Upper lobe of left lung (tissue), 4 donors: ENCODE measurements around the gene MYO1G.

Experiments
- POLR2A ChIP-seq, 4 donors: fragments of 450-650 bp; IDR thresholded peaks; one replicate each; pipeline ENCODE4 v1.5.1; 2016 to 2017; ENCODE audit warnings: antibody characterized with exemption in 4 of 4, mild to moderate bottlenecking in 2 of 4
- POLR2AphosphoS5 ChIP-seq, 2 donors: sonication (generic); formaldehyde crosslinking; IDR thresholded peaks; one replicate each; pipeline ENCODE4 v1.5.1; 2017; ENCODE audit warnings: antibody characterized with exemption in 2 of 2
- TF ChIP-seq, protein P1 (sequence below), 6 experiments: fragments of 450-650 bp in 4 of 6; fragments of 200-600 bp in 2 of 6; sonication (generic) in 2 of 6; IDR thresholded peaks; one replicate each; pipeline ENCODE4 v1.5.1; 2016 to 2019; ENCODE audit warnings: antibody characterized with exemption in 6 of 6

DNA sequence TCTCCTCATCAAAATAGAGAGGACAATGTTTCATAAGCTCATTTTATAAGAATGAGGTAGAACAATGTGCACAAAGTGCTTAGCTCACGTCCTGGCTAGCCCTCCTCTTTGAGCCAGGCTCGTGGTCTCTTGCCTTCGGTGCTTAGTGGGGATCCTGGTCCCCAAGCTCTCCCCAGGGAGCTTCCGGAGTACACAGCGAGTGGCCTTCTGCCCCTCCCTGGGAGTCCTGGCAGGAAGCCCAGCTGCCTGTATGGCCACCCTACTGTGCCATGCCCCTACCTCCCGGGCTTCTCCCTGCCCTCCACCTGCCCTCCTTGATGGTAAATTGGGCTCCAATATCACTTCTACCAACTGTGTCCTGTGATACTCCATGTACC lies 868 bp downstream of the MYO1G start:
- TF ChIP-seq, protein P1, sequence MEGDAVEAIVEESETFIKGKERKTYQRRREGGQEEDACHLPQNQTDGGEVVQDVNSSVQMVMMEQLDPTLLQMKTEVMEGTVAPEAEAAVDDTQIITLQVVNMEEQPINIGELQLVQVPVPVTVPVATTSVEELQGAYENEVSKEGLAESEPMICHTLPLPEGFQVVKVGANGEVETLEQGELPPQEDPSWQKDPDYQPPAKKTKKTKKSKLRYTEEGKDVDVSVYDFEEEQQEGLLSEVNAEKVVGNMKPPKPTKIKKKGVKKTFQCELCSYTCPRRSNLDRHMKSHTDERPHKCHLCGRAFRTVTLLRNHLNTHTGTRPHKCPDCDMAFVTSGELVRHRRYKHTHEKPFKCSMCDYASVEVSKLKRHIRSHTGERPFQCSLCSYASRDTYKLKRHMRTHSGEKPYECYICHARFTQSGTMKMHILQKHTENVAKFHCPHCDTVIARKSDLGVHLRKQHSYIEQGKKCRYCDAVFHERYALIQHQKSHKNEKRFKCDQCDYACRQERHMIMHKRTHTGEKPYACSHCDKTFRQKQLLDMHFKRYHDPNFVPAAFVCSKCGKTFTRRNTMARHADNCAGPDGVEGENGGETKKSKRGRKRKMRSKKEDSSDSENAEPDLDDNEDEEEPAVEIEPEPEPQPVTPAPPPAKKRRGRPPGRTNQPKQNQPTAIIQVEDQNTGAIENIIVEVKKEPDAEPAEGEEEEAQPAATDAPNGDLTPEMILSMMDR (IDR thresholded peaks at IDR 0.05) = no peak
- TF ChIP-seq POLR2A (IDR thresholded peaks at IDR 0.05) (no peak), POLR2AphosphoS5 (IDR thresholded peaks at IDR 0.05) (no peak)
